ENCODE results near the gene ATP11A. TPM values are rescaled to one million over a fixed set of nuclear protein-coding genes. Genes with fewer than 3 reads are reported as not detected.

Gene ATP11A
- total RNA-seq, 1 experiment from 2014 or later: 80.4 TPM

DNA sequence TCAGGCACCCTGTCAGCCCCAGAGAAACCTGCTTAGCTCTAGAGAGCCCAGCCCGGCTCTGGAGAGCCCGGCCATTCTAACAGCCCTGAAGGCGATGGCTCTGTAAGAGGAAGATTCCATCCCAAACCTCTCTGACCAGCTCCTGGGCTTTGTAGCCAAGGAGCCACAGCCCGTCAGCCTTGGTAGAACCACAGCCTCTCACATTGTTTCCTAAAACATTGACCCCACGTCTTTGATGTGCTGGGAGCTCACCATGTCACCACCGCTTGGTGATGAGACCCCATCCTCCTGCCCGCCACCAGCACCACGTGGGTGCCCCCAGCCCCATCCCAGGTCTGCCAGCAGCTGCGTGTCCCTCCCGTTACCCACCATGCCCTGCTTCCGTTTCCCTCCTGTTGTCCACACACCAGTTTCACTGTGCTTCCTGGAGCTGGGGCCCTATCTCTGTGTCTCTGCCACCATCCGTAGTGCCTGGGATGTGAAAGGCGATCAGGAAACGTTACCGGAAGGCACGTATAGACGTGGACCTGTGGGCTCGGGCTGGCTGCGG is 185.0 kb downstream of the ATP11A start:
- Histone ChIP-seq H3K4me2 (ENCODE audit: low read length) (no peak overlapping the region), H3K9me2 (ENCODE audit: insufficient read depth) (no peaks in the 10 kb centered on the region), H4K20me1 (ENCODE audit: insufficient read depth) (no peaks in the 10 kb centered on the region), H3K4me1 (ENCODE audit: control insufficient read depth in 1 of 2, insufficient read depth in 2 of 2, low read length in 2 of 2) (peaks cover 28 to 34% of the 10 kb centered on the region in 2 experiments), H3K9ac (ENCODE audit: low read length) (no peak overlapping the region), H3K27me3 (ENCODE audit: insufficient read depth, low read length) (no peaks in the 10 kb centered on the region), H2AFZ (ENCODE audit: low read depth, low read length, poor library complexity, severe bottlenecking) (no peak overlapping the region), H3K4me3 (replicated peaks in 1 of 2; ENCODE audit: low read depth in 1 of 2, low read length in 2 of 2) (no peak overlapping the region), H3K79me2 (ENCODE audit: insufficient read depth, low read length) (no peaks in the 10 kb centered on the region), H3K27ac (ENCODE audit: low read depth, low read length) (no peak overlapping the region), H3K9me3 (ENCODE audit: control insufficient read depth in 1 of 2, insufficient read depth in 1 of 2, low read depth in 1 of 2, low read length in 2 of 2) (no peaks in the 10 kb centered on the region), H3K36me3 (ENCODE audit: control insufficient read depth in 1 of 2, insufficient read depth in 2 of 2, low read length in 2 of 2) (peaks cover 2 to 17% of the 10 kb centered on the region in 2 experiments; a peak in 3 of 4 replicates)
- no TSS peak for BruUV-seq (replicated peaks)
- intact Hi-C loops (cut with micrococcal nuclease): loop anchor here (1.0 to 5.0 kb wide), 4 partner anchors 143 to 1401 kb away; no protein-coding TSS in a partner anchor
- DNase-seq (ENCODE audit: low read depth, low spot score) (no peak), ATAC-seq (no peak; the same call in 1 of the 2 replicates)
- POLR2A ChIA-PET: no interaction called here
- CTCF ChIA-PET: interaction anchor here (0.7 to 2.1 kb wide), 4 partner anchors 11 to 256 kb away, joined by 3 to 16 read pairs (median 7); no protein-coding TSS in a partner anchor
- TF ChIP-seq SRF (IDR thresholded peaks at IDR 0.05; ENCODE audit: low read depth) (no peak), JUND (IDR thresholded peaks at IDR 0.05) (no peak), EZH2phosphoT487 (IDR thresholded peaks at IDR 0.05; ENCODE audit: borderline replicate concordance) (no peak), TCF7L2 (IDR thresholded peaks at IDR 0.05; ENCODE audit: borderline replicate concordance, extremely low read depth, insufficient read depth, insufficient read length) (no peak), POLR2AphosphoS5 (IDR thresholded peaks at IDR 0.05; ENCODE audit: low read depth, low read length) (no peak), ELF1 (IDR thresholded peaks at IDR 0.05; ENCODE audit: borderline replicate concordance, low read depth) (no peak), RAD21 (IDR thresholded peaks at IDR 0.05; ENCODE audit: low read depth) (no peak), CEBPB (IDR thresholded peaks at IDR 0.05; ENCODE audit: low read depth) (no peak), SIN3A (IDR thresholded peaks at IDR 0.05; ENCODE audit: low read depth) (no peak), YY1 (IDR thresholded peaks at IDR 0.05; ENCODE audit: extremely low read depth, insufficient replicate concordance, low read depth, low read length) (no peak), ZNF274 (IDR thresholded peaks at IDR 0.05; ENCODE audit: low read depth, low read length) (no peak), EGR1 (IDR thresholded peaks at IDR 0.05; ENCODE audit: low read depth) (no peak), ZFX (IDR thresholded peaks at IDR 0.05) (no peak), CBX3 (IDR thresholded peaks at IDR 0.05; ENCODE audit: low read depth) (no peak)
- TF ChIP-seq, protein P1, sequence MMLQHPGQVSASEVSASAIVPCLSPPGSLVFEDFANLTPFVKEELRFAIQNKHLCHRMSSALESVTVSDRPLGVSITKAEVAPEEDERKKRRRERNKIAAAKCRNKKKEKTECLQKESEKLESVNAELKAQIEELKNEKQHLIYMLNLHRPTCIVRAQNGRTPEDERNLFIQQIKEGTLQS (IDR thresholded peaks at IDR 0.05): no peak
- TF ChIP-seq, protein P2, sequence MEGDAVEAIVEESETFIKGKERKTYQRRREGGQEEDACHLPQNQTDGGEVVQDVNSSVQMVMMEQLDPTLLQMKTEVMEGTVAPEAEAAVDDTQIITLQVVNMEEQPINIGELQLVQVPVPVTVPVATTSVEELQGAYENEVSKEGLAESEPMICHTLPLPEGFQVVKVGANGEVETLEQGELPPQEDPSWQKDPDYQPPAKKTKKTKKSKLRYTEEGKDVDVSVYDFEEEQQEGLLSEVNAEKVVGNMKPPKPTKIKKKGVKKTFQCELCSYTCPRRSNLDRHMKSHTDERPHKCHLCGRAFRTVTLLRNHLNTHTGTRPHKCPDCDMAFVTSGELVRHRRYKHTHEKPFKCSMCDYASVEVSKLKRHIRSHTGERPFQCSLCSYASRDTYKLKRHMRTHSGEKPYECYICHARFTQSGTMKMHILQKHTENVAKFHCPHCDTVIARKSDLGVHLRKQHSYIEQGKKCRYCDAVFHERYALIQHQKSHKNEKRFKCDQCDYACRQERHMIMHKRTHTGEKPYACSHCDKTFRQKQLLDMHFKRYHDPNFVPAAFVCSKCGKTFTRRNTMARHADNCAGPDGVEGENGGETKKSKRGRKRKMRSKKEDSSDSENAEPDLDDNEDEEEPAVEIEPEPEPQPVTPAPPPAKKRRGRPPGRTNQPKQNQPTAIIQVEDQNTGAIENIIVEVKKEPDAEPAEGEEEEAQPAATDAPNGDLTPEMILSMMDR (IDR thresholded peaks at IDR 0.05 in 2 of 3, conservative IDR thresholded peaks at IDR 0.05 in 1 of 3; ENCODE audit: borderline replicate concordance in 1 of 3, insufficient read depth in 1 of 3, low read depth in 2 of 3, low read length in 2 of 3): no peak; a peak in 1 of 6 replicates
- TF ChIP-seq, protein P3, sequence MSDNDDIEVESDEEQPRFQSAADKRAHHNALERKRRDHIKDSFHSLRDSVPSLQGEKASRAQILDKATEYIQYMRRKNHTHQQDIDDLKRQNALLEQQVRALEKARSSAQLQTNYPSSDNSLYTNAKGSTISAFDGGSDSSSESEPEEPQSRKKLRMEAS (IDR thresholded peaks at IDR 0.05): no peak
- TF ChIP-seq, protein P4, sequence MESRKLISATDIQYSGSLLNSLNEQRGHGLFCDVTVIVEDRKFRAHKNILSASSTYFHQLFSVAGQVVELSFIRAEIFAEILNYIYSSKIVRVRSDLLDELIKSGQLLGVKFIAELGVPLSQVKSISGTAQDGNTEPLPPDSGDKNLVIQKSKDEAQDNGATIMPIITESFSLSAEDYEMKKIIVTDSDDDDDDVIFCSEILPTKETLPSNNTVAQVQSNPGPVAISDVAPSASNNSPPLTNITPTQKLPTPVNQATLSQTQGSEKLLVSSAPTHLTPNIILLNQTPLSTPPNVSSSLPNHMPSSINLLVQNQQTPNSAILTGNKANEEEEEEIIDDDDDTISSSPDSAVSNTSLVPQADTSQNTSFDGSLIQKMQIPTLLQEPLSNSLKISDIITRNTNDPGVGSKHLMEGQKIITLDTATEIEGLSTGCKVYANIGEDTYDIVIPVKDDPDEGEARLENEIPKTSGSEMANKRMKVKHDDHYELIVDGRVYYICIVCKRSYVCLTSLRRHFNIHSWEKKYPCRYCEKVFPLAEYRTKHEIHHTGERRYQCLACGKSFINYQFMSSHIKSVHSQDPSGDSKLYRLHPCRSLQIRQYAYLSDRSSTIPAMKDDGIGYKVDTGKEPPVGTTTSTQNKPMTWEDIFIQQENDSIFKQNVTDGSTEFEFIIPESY (IDR thresholded peaks at IDR 0.05; ENCODE audit: extremely low read depth, insufficient replicate concordance, low read length): no peak
- RAD21 ChIA-PET (ENCODE audit: low non-redundant PET in 1 of 2, low total read pairs in 2 of 2, uncharacterized antibody in 2 of 2, unreplicated experiment in 2 of 2): interaction anchor here in 1 of 2 experiments (0.6 to 1.5 kb wide), 2 partner anchors 234 to 1595 kb away, joined by 3 to 7 read pairs; no protein-coding TSS in a partner anchor

Data from HCT116 (cell line).